Activated naive CD8-positive, alpha-beta T cell treated with anti-CD3 and anti-CD28 coated beads, Interleukin-2, amount 10 ng/mL, durations not matched to agents 7 days and 5 days (primary cell): ENCODE measurements around the gene ELAVL1. TPM values are rescaled to one million over a fixed set of nuclear protein-coding genes. Genes with fewer than 3 reads are reported as not detected.
"Not testable (repeated sequence)": the region's sequence is repeated elsewhere in the genome, so short reads cannot be mapped to it uniquely, and the experiment has no call there.

Experiments used
- ATAC-seq: fragments of 150-1000 bp; cut with Tn5 transposase; one replicate; pipeline ENCODE4 v1.10.0; 2021; ENCODE audit warnings: low read depth, moderate library complexity
- POLR2A ChIA-PET: fragments of 350-600 bp; sonication (Branson Sonifier 250); formaldehyde crosslinking; loops from one replicate; lab custom pipeline; 2021; ENCODE audit warnings: antibody characterized with exemption; lab: Charles Lee
- DNase-seq: peaks from one replicate; pipeline ENCODE4 v3.0.0; 2021
- H3K27ac Mint-ChIP-seq: one replicate; pipeline ENCODE4 v1.8.0; 2022; ENCODE audit warnings: mild to moderate bottlenecking, mixed read lengths
- H3K27me3 Mint-ChIP-seq: one replicate; pipeline ENCODE4 v1.8.0; 2022; ENCODE audit warnings: mild to moderate bottlenecking, moderate library complexity, mixed read lengths
- H3K36me3 Mint-ChIP-seq: one replicate; pipeline ENCODE4 v1.8.0; 2021; ENCODE audit warnings: mild to moderate bottlenecking, mixed read lengths
- H3K4me1 Mint-ChIP-seq: one replicate; pipeline ENCODE4 v1.8.0; 2021; ENCODE audit warnings: mixed read lengths
- H3K4me3 Mint-ChIP-seq: one replicate; pipeline ENCODE4 v1.8.0; 2022; ENCODE audit warnings: mild to moderate bottlenecking, moderate library complexity, mixed read lengths
- H3K9me3 Mint-ChIP-seq: one replicate; pipeline ENCODE4 v1.8.0; 2021; ENCODE audit warnings: mixed read lengths
- total RNA-seq, 2 experiments: library from RNA; stranded (reverse); gene quantifications; one replicate each; pipeline ENCODE4 v1.2.3, GENCODE V29; 2021

The ELAVL1 gene
- total RNA-seq, 2 experiments from 2014 or later: 90.9 to 91.5 TPM

DNA sequence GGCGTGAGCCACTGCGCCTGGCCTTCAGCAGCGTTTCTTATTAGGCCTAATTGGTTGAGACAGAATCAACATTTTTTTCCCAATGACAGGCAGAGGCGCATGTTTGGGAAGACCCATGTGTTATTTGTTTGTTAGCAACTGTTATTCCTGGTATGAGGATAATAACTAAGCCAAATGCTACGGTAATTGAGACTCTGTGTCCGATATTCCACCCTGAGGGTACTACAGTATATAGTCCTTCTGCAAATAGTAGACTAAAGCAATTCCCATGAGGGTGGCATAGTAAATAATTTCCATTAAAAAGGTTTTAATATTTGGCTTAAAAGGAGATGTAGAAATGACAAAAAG lies 28.7 kb upstream of the ELAVL1 start:
- POLR2A ChIA-PET: interaction anchor here (0.6 kb wide), 1 partner anchor 193 kb away, joined by 4 read pairs; no protein-coding TSS in a partner anchor
- Mint-ChIP-seq H3K4me3 (no peak overlapping the region), H3K4me1 (peaks cover 2% of the 10 kb centered on the region), H3K36me3 (no peaks in the 10 kb centered on the region), H3K27ac (no peak overlapping the region), H3K9me3 (no peaks in the 10 kb centered on the region), H3K27me3 (peaks cover 10% of the 10 kb centered on the region)
- ATAC-seq (no peak), DNase-seq (no peak)

DNA sequence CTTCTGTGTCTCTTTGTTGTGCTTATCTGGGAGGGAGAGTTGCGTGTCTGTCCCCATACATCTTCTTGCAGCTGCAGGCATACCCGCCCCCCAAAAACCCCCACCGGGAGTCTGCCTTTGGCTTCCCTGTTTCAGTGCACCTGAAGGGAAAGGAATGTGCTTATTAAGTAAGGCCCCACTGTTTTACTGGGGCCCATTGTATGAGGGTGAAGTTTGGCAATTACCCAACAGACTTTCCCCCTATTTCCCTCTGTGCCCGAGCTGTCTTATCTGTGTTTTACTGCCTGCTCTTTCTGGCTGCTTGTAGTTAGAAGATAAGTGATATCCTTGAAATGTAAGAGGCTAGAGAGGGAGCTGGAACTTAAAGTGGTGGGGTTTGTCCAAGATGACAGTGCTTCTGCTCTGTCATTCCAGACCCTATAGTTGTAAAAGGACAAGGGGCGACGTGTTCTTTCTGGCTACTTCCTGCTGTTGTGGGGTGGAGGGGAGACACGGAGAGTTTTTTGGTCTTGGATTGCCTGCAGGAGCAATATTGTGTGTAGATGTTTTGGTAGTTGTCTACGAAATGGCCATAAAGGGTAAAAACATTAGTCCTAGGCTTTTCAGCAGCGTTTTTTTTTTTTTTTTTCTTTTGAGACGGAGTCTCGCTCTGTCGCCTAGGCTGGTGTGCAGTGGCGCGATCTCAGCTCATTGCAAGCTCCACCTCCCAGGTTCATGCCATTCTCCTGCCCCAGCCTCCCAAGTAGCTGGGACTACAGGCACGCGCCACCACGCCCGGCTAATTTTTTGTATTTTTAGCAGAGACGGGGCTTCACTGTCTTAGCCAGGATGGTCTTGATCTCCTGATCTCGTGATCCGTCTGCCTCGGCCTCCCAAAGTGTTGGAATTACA lies 28.1 kb upstream of the ELAVL1 start:
- not testable (repeated sequence) for H3K4me1 Mint-ChIP-seq, ATAC-seq, H3K36me3 Mint-ChIP-seq, H3K27me3 Mint-ChIP-seq, H3K9me3 Mint-ChIP-seq, H3K27ac Mint-ChIP-seq, H3K4me3 Mint-ChIP-seq, DNase-seq
- POLR2A ChIA-PET: interaction anchor here (0.6 kb wide), 1 partner anchor 194 kb away, joined by 4 read pairs; no protein-coding TSS in a partner anchor

DNA sequence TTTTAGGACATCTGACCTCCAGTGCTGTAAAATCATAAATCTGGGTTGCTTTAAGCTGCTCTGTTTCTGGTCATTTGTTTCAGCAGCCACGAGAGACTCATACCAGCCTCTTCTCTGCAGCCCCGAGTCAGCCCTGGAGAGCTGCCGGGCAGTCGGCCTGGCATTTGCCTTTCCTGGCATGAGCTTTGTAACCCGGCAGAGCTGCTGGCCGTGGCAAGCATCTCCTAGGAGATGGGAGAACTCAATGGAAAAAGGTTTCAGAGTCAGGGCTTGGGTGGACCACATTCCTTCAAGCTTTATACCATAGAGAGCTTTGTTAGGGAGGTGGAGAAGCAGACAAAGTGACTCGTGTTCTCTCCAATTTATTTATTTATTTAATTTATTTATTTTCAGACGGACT lies 25.5 kb upstream of the ELAVL1 start:
- no peak overlapping the region for H3K4me3 Mint-ChIP-seq
- no peaks in the 10 kb centered on the region for H3K4me1 Mint-ChIP-seq
- H3K27me3 Mint-ChIP-seq: peaks cover 8% of the 10 kb centered on the region
- H3K27ac Mint-ChIP-seq: no peak overlapping the region
- DNase-seq (no peak), ATAC-seq (no peak)
- H3K36me3 Mint-ChIP-seq: no peaks in the 10 kb centered on the region
- no peaks in the 10 kb centered on the region for H3K9me3 Mint-ChIP-seq
- POLR2A ChIA-PET: no interaction called here

DNA sequence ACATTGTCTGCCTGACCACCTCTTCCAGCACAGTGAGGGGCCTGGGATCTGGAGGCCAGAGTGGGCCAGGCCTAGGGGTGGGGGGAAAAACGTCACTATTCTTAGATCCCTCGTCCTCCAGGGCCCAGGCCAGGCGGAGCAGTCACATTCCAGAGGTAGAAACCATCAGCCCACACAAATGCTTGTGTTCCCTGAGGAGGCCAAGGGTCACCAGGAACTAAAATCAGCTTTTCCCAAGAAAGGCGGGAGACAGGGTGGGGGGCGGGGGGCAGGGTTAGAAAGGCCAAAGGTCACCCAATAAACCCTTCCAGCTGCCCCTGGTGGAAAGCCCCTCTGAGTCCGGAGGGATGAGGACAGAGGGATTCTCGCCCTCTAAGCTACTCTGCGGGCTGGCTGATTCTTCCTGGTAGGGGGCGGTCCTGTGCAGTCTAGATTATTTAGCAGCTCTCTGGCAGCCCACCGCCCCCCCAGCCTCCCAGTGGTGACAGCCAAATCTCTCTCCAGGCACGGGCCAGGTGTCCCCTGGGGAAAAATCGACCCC lies 23.6 kb upstream of the ELAVL1 start:
- ATAC-seq: no peak
- DNase-seq: no peak
- POLR2A ChIA-PET: no interaction called here
- Mint-ChIP-seq H3K4me3 (no peak overlapping the region), H3K4me1 (no peaks in the 10 kb centered on the region), H3K36me3 (no peaks in the 10 kb centered on the region), H3K9me3 (no peaks in the 10 kb centered on the region), H3K27ac (no peak overlapping the region), H3K27me3 (peaks cover 6% of the 10 kb centered on the region)

DNA sequence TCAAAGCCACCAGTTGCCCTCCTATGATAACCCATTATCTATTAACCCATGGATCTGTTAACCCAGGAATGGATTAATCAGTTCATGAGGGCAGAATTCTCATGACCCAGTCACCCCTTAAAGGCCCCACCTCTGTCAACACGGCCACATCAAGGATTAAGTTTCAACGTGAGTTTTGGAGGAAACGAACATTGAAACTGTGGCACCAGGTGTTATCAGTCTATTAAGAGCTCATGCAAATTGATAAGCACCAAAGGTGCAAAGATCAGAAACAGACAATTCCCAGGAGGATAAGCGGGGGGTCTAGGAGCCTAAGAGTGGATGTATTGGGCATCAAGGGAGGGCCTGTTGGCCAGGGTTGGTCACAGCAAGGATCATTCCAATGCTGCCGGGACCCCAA lies 19.9 kb upstream of the ELAVL1 start:
- Mint-ChIP-seq H3K4me1 (peaks cover 3% of the 10 kb centered on the region), H3K9me3 (no peaks in the 10 kb centered on the region), H3K27me3 (no peaks in the 10 kb centered on the region), H3K27ac (no peak overlapping the region), H3K36me3 (no peaks in the 10 kb centered on the region), H3K4me3 (no peak overlapping the region)
- DNase-seq (no peak), ATAC-seq (no peak)
- POLR2A ChIA-PET: interaction anchor here (0.5 kb wide), 1 partner anchor 18 kb away, joined by 3 read pairs; no protein-coding TSS in a partner anchor

DNA sequence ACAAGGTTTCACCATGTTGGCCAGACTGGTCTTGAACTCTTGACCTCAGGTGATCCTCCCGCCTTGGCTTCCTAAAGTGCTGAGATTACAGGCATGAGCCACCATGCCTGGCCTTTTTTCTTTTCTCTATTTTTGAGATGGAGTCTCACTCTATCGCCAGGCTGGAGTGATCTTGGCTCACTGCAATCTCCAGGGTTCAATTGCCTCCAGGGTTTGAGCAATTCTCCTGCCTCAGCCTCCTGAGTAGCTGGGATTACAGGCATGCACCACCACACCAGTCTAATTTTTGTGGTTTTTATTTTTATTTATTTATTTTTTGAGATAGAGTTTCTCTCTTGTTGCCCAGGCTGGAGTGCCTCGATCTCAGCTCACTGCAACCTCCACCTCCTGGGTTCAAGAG lies 18.8 kb upstream of the ELAVL1 start:
- H3K27ac Mint-ChIP-seq, H3K4me3 Mint-ChIP-seq, ATAC-seq, H3K27me3 Mint-ChIP-seq, H3K4me1 Mint-ChIP-seq, H3K36me3 Mint-ChIP-seq, DNase-seq, H3K9me3 Mint-ChIP-seq: not testable (repeated sequence)
- POLR2A ChIA-PET: interaction anchor here (0.6 kb wide), 1 partner anchor 23 kb away, joined by 4 read pairs; no protein-coding TSS in a partner anchor

DNA sequence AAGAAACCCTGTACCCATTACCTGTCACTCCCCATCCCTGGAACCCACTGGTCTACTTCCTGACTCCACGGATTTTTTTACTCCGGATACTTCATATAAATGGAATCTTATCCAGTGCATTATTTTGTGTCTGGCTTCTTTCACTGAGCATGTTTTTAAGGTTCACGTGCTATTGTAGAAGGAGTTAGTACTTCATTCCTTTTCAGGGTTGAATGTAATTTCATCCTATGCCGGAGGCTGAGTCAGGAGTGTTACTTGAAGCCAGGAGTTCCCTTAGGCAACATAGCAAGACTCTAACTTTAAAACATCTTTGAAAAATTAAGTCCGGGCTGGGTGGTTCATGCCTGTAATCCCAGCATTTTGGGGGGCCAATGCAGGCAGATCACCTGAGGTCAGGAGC lies 17.9 kb upstream of the ELAVL1 start:
- ATAC-seq: no peak
- DNase-seq: no peak
- Mint-ChIP-seq H3K27me3 (no peaks in the 10 kb centered on the region), H3K4me1 (peaks cover 3% of the 10 kb centered on the region), H3K4me3 (no peak overlapping the region), H3K36me3 (no peaks in the 10 kb centered on the region), H3K9me3 (no peaks in the 10 kb centered on the region), H3K27ac (no peak overlapping the region)
- POLR2A ChIA-PET: no interaction called here

DNA sequence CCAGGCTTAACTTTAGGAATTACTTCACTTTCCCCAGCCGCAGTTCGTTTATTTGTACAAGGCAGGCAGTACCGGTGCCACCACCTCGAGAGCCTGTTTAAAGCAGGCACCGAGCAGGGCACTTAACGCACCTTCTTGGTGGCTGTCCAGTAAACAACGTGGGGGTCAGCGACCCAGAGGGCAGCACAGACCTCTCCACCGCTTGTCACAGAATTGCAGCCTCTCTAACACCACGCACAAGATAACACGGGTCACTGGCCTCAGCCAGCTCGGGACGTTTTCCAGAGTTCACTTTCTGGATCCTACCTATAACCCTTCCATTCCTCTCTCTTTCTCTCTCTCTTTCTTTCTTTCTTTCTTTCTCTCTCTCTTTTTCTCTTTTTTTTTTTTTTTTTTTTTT lies 16.8 kb upstream of the ELAVL1 start:
- H3K9me3 Mint-ChIP-seq: no peaks in the 10 kb centered on the region
- H3K4me1 Mint-ChIP-seq: peaks cover 8% of the 10 kb centered on the region
- no peaks in the 10 kb centered on the region for H3K27me3 Mint-ChIP-seq
- H3K4me3 Mint-ChIP-seq: no peak overlapping the region
- no peak for DNase-seq
- no peak for ATAC-seq
- POLR2A ChIA-PET: interaction anchor here (0.7 kb wide), 2 partner anchors 46 to 160 kb away, joined by 3 to 4 read pairs; no protein-coding TSS in a partner anchor
- H3K36me3 Mint-ChIP-seq: peaks cover 2% of the 10 kb centered on the region
- no peak overlapping the region for H3K27ac Mint-ChIP-seq

DNA sequence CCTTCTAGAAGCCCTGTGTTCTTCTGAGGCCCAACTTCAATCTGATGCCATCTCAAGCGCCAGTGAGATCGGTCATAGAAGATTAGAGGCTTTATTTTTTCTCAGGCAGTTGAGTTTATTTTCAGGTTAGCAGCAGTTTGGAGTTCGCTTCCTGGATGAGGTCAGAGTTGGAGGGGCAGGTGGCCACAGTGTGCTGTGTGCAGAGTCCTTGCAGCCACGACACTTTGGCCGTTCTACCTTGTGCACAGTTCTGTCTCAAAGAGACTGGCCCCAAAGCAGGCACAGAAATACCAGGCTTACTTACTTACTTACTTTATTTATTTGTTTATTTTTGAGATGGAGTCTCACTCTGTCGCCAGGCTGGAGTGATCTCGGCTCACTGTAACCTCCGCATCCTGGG lies 15.9 kb upstream of the ELAVL1 start:
- Mint-ChIP-seq H3K4me1 (peaks cover 9% of the 10 kb centered on the region), H3K9me3 (no peaks in the 10 kb centered on the region), H3K36me3 (peaks cover 2% of the 10 kb centered on the region), H3K27ac (no peak overlapping the region), H3K4me3 (no peak overlapping the region), H3K27me3 (no peaks in the 10 kb centered on the region)
- ATAC-seq (no peak), DNase-seq (no peak)
- POLR2A ChIA-PET: no interaction called here

DNA sequence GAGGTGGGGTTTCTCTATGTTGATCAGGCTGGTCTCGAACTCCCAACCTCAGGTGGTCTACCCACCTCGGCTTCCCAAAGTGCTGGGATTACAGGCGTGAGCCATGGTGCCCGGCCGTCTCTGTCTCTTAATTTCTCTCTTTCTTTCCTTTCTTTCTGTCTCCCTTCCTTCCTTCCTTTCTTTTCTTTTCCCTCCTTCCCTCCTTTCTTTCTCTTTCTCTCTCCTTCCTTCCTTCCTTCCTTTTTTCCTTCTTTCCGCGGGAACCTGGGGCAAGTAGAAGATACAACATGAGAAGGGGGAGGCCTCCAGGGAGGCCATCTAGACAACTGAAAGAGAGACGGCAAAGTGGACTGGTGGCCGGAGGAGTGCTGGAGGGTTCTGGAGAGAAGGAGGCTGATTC lies 15.2 kb upstream of the ELAVL1 start:
- Mint-ChIP-seq H3K27me3 (no peaks in the 10 kb centered on the region), H3K9me3 (no peaks in the 10 kb centered on the region), H3K4me3 (no peak overlapping the region), H3K4me1 (peaks cover 9% of the 10 kb centered on the region), H3K27ac (peak overlapping the region; percentile 19), H3K36me3 (peaks cover 2% of the 10 kb centered on the region)
- ATAC-seq (no peak), DNase-seq (no peak)
- POLR2A ChIA-PET: no interaction called here

DNA sequence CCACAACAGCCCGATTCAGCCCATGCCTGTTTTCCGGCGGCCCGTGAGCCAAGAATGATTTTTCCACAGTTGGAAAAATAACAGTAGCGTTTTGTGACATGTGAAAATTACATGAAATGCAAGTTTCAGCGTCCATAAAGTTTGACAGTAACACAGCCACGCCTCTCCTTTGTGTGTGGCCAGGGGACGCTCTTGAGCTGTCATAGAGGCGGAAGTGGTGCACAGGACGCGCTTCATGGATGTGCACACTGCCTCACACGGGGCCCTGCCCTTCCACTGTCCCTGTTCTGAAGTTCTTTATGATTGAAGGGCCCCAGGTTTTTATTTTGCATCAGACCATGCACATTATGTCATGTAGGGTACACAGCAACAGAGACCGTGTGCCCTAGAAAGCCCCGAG lies 12.4 kb upstream of the ELAVL1 start:
- peaks cover 4% of the 10 kb centered on the region for H3K36me3 Mint-ChIP-seq
- no peak overlapping the region for H3K4me3 Mint-ChIP-seq
- H3K27me3 Mint-ChIP-seq: no peaks in the 10 kb centered on the region
- peak; percentile 54 for DNase-seq
- H3K27ac Mint-ChIP-seq: peak overlapping the region; percentile 64
- no peaks in the 10 kb centered on the region for H3K9me3 Mint-ChIP-seq
- peaks cover 9% of the 10 kb centered on the region for H3K4me1 Mint-ChIP-seq
- POLR2A ChIA-PET: no interaction called here
- peak; percentile 98 for ATAC-seq

DNA sequence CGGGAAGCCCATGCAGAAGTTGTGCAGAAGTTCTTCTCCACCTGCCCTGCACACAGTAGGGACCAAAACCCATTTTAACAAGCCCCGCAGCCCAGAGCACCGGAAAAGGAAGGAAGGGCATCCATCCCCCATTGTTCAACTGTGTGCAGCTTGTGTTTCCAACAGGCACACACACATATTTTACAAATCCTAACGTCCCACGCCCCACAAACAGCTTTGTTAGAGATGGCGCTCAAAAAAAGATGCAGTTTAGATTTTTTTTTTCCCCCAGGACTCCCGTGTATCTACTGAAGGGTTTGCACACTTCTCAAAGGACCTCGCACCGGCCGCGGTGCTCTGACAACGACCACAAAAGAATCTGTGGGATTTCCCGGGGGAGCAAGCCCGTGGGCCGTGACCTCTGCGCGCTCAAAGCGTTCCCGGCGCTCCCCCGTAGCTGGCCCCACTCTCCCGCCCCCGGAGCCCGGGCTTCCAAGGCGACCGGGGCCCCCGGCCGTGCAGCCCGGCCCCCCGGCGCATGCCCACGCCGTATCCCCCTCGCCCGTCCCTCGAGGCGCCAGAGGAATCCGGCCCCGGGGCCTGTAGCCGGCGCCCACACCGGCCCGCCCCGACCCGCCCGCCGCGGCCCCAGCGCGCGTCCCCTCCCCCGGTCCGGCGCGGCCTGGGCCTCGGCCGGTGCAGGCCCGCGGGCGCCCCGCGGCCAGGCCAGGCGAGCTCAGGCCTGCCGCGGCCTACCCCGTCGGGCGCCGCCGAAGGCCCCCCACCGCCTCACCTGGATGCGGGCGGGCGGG lies 523 bp downstream of the ELAVL1 start:
- peaks cover 35% of the 10 kb centered on the region for H3K4me1 Mint-ChIP-seq
- POLR2A ChIA-PET: interaction anchor here (0.5 to 1.9 kb wide), 6 partner anchors 49 to 263 kb away, joined by 3 to 8 read pairs (median 4); partner anchors contain the start of gene TIMM44

DNA sequence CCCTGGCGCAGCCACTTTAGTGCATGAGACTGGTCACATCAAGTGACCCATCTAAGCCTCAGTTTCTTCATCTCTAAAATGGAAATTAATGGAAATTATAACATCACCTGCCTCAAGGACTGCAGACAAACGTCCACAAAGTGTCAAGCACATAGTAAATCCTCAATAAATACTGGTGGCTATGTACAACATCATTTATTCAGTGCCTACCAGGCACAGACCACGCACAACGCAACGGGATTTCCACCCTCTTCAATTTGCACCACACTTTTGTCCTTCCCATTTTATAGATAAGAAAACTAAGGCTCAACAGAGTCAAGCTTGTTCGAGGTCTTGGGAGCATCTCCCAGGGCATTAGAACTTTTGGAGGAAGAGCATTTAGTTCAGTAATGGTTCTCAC lies 1.4 kb downstream of the ELAVL1 start:
- Mint-ChIP-seq H3K36me3 (peaks cover 4% of the 10 kb centered on the region), H3K4me3 (peak overlapping the region; percentile 97), H3K4me1 (peaks cover 39% of the 10 kb centered on the region), H3K9me3 (no peaks in the 10 kb centered on the region), H3K27me3 (no peaks in the 10 kb centered on the region), H3K27ac (peak overlapping the region; percentile 92)
- no peak for DNase-seq
- POLR2A ChIA-PET: interaction anchor here (0.5 kb wide), 1 partner anchor 67 kb away, joined by 7 read pairs; no protein-coding TSS in a partner anchor
- ATAC-seq: no peak

More for the DNA sequence above, 523 bp downstream of the ELAVL1 start:
- DNase-seq: peak; percentile 40
- ATAC-seq: peak; percentile 24
- H3K27me3 Mint-ChIP-seq: no peaks in the 10 kb centered on the region
- H3K27ac Mint-ChIP-seq: peak overlapping the region; percentile 92
- peaks cover 2% of the 10 kb centered on the region for H3K36me3 Mint-ChIP-seq
- peak overlapping the region; percentile 97 for H3K4me3 Mint-ChIP-seq
- H3K9me3 Mint-ChIP-seq: no peaks in the 10 kb centered on the region
